Measurements from ENCODE around the gene PCED1B. TPM values are rescaled to one million over a fixed set of nuclear protein-coding genes. Genes with fewer than 3 reads are reported as not detected.
"Not testable (repeated sequence)": the region's sequence is repeated elsewhere in the genome, so short reads cannot be mapped to it uniquely, and the experiment has no call there.

PCED1B gene
- total RNA-seq, 2 experiments from 2014 or later: 117 to 119 TPM

- Mint-ChIP-seq H3K4me3 (peak overlapping the region; percentile 57), H3K27ac (peak overlapping the region; percentile 95), H3K9me3 (no peaks in the 10 kb centered on the region), H3K27me3 (no peaks in the 10 kb centered on the region), H3K36me3 (ENCODE audit: low read depth) (peaks cover 27% of the 10 kb centered on the region), H3K4me1 (ENCODE audit: low read depth) (peaks cover 88% of the 10 kb centered on the region)
- ChIA-PET POLR2A (interaction anchor here (0.6 to 5.5 kb wide), 5 partner anchors 9 to 135 kb away, joined by 3 to 68 read pairs (median 4); no protein-coding TSS in a partner anchor), CTCF (interaction anchor here (1.8 to 3.0 kb wide), 3 partner anchors 16 to 159 kb away, joined by 4 to 8 read pairs (median 6); no protein-coding TSS in a partner anchor)
- intact Hi-C loops (cut with micrococcal nuclease): loop anchor here (5.0 kb wide), 1 partner anchor 109 kb away; no protein-coding TSS in a partner anchor
- TF ChIP-seq, protein P1, sequence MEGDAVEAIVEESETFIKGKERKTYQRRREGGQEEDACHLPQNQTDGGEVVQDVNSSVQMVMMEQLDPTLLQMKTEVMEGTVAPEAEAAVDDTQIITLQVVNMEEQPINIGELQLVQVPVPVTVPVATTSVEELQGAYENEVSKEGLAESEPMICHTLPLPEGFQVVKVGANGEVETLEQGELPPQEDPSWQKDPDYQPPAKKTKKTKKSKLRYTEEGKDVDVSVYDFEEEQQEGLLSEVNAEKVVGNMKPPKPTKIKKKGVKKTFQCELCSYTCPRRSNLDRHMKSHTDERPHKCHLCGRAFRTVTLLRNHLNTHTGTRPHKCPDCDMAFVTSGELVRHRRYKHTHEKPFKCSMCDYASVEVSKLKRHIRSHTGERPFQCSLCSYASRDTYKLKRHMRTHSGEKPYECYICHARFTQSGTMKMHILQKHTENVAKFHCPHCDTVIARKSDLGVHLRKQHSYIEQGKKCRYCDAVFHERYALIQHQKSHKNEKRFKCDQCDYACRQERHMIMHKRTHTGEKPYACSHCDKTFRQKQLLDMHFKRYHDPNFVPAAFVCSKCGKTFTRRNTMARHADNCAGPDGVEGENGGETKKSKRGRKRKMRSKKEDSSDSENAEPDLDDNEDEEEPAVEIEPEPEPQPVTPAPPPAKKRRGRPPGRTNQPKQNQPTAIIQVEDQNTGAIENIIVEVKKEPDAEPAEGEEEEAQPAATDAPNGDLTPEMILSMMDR (IDR thresholded peaks at IDR 0.05): no peak
- DNase-seq: no peak
- peak; percentile 19 for ATAC-seq
Observed at GRCh38 chr12:47190905-47191304, 111.5 kb downstream of the PCED1B start.

- POLR2A ChIA-PET: interaction anchor here (0.7 to 5.5 kb wide), 9 partner anchors 10 to 202 kb away, joined by 3 to 68 read pairs (median 4); partner anchors contain the start of gene PCED1B
- CTCF ChIA-PET: interaction anchor here (0.8 to 3.9 kb wide), 10 partner anchors 10 to 206 kb away, joined by 3 to 20 read pairs (median 6); partner anchors contain the start of gene AMIGO2
- no peak for ATAC-seq
- DNase-seq: no peak
- Mint-ChIP-seq H3K4me3 (peak overlapping the region; percentile 57), H3K27me3 (no peaks in the 10 kb centered on the region), H3K9me3 (no peaks in the 10 kb centered on the region), H3K36me3 (ENCODE audit: low read depth) (peaks cover 26% of the 10 kb centered on the region), H3K27ac (peak overlapping the region; percentile 95), H3K4me1 (ENCODE audit: low read depth) (peaks cover 78% of the 10 kb centered on the region)
- intact Hi-C loops (cut with micrococcal nuclease): loop anchor here (5.0 kb wide), 1 partner anchor 110 kb away; no protein-coding TSS in a partner anchor
- TF ChIP-seq, protein P1 (IDR thresholded peaks at IDR 0.05): no peak
Observed at GRCh38 chr12:47192051-47192450, 112.6 kb downstream of the PCED1B start.

DNA sequence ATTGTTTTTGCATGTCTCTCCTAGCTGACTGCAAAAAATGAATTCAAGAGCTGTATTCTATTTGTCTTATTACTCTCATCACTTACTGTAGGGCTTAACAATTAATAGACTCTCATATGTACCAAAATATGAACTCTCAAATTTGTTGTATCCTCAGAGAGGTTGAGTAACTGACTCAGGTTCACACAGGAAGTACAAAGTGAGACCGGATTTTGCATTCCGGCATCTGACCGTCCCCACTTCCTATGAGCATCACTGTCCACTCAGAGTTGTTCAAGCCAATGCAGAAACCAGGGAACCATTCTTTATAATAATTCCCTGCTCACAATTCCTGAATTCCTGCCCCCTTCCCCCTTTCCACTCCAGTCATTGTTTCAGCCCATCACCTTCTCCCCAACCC, 113.6 kb downstream of the PCED1B start:
- Mint-ChIP-seq H3K9me3 (no peaks in the 10 kb centered on the region), H3K27me3 (no peaks in the 10 kb centered on the region), H3K27ac (peak overlapping the region; percentile 95), H3K36me3 (ENCODE audit: low read depth) (peaks cover 21% of the 10 kb centered on the region), H3K4me3 (peak overlapping the region; percentile 52), H3K4me1 (ENCODE audit: low read depth) (peaks cover 75% of the 10 kb centered on the region)
- DNase-seq (peak; percentile 51), ATAC-seq (peak; percentile 24)
- ChIA-PET CTCF (interaction anchor here (0.6 to 3.9 kb wide), 18 partner anchors 9 to 205 kb away, joined by 3 to 20 read pairs (median 5); partner anchors contain the start of gene AMIGO2), POLR2A (interaction anchor here (0.5 to 5.5 kb wide), 9 partner anchors 9 to 1201 kb away, joined by 3 to 68 read pairs (median 4); no protein-coding TSS in a partner anchor)
- TF ChIP-seq, protein P1 (IDR thresholded peaks at IDR 0.05): no peak
- intact Hi-C loops (cut with micrococcal nuclease): loop anchor here (5.0 kb wide), 1 partner anchor 111 kb away; no protein-coding TSS in a partner anchor

DNA sequence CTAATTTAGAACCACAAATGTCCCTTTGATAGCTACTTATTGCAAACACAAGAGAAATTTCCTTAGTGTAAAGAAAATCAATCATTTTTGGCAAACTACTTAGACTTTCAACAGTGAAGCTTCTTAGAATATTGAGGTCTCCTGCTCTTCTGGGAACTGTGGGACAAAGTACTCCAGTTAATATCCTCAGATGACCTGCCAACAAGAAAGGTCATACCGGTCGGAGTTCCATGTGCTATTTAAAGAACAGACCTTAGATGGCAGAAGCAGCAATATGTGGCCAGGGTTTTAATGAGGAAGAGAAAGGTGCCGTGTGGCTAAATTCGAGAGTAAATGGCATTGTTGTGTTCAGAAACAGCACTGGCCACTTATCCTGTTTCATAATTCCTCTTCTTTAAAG, 115.1 kb downstream of the PCED1B start:
- DNase-seq (no peak), ATAC-seq (no peak)
- TF ChIP-seq, protein P1 (IDR thresholded peaks at IDR 0.05): no peak
- ChIA-PET CTCF (interaction anchor here (1.0 to 3.9 kb wide), 9 partner anchors 8 to 203 kb away, joined by 3 to 20 read pairs (median 7); no protein-coding TSS in a partner anchor), POLR2A (interaction anchor here (1.3 to 5.5 kb wide), 3 partner anchors 8 to 111 kb away, joined by 4 to 68 read pairs (median 5); no protein-coding TSS in a partner anchor)
- intact Hi-C loops (cut with micrococcal nuclease): loop anchor here (5.0 kb wide), 1 partner anchor 112 kb away; no protein-coding TSS in a partner anchor
- Mint-ChIP-seq H3K36me3 (ENCODE audit: low read depth) (peaks cover 17% of the 10 kb centered on the region), H3K4me3 (no peak overlapping the region), H3K9me3 (no peaks in the 10 kb centered on the region), H3K27me3 (no peaks in the 10 kb centered on the region), H3K4me1 (ENCODE audit: low read depth) (peaks cover 73% of the 10 kb centered on the region), H3K27ac (peak overlapping the region; percentile 95)

DNA sequence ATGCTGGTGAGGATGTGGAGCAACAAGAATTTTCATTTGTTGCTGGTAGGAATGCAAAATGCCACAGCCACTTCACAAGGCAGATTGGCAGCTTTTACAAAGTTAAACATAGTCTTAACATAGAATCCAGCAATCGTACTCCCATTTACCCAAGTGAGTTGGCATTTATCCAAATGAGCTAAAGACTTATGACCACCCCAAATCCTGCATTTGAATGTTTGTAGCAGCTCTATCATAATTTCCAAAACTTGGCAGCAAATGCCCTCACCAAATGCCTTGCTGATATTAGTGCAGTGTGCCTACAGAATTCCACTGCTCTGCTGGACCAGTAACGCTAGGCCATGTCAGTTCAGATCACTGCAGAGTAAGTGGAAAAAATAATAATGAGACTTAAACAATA, 121.0 kb downstream of the PCED1B start:
- peaks cover 6% of the 10 kb centered on the region for H3K9me3 Mint-ChIP-seq
- peaks cover 65% of the 10 kb centered on the region for H3K4me1 Mint-ChIP-seq (ENCODE audit: low read depth)
- CTCF ChIA-PET: interaction anchor here (1.2 kb wide), 2 partner anchors 45 to 121 kb away, joined by 3 read pairs; partner anchors contain the start of genes AMIGO2 and PCED1B
- peak overlapping the region; percentile 9 for H3K27ac Mint-ChIP-seq
- no peak for ATAC-seq
- no peaks in the 10 kb centered on the region for H3K27me3 Mint-ChIP-seq
- TF ChIP-seq, protein P1 (IDR thresholded peaks at IDR 0.05): no peak
- H3K4me3 Mint-ChIP-seq: no peak overlapping the region
- intact Hi-C loops (cut with micrococcal nuclease): no loop called here
- no peak for DNase-seq
- POLR2A ChIA-PET: interaction anchor here (1.4 kb wide), 1 partner anchor 12 kb away, joined by 3 read pairs; no protein-coding TSS in a partner anchor
- H3K36me3 Mint-ChIP-seq (ENCODE audit: low read depth): peaks cover 34% of the 10 kb centered on the region

DNA sequence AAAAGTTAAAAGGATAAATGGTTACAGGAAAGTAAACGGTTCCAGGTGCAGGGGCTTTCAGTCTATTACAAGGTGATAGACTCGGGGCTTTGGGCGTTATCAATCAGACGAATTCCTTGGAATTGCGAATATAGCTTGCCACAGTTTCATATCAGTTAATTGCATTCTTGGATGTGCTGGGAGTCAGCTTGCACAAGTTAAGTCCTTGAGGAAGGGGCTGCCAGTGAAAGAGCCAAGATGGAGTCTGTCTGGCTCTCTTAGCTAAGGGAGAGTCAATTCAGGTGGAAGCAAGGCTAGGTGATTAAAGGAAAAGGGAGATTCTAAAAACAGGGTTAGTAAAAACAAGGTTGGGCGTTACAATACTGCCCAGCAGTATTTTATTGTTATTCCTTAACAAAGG, 121.8 kb downstream of the PCED1B start:
- Mint-ChIP-seq H3K4me1 (ENCODE audit: low read depth) (peaks cover 68% of the 10 kb centered on the region), H3K36me3 (ENCODE audit: low read depth) (peaks cover 41% of the 10 kb centered on the region), H3K27ac (peak overlapping the region; percentile 13)
- H3K27me3 Mint-ChIP-seq; H3K9me3 Mint-ChIP-seq; DNase-seq; intact Hi-C loops (cut with micrococcal nuclease); ATAC-seq; H3K4me3 Mint-ChIP-seq: not testable (repeated sequence)
- POLR2A ChIA-PET: interaction anchor here (1.0 to 1.7 kb wide), 3 partner anchors 8 to 12 kb away, joined by 3 to 7 read pairs (median 5); no protein-coding TSS in a partner anchor
- CTCF ChIA-PET: interaction anchor here (1.1 to 2.4 kb wide), 2 partner anchors 8 to 131 kb away, joined by 3 to 15 read pairs; no protein-coding TSS in a partner anchor
